Adrenal gland (tissue), 5 donors: ENCODE measurements around the gene HTR2A.

ENCODE experiments used
- POLR2A ChIP-seq, 2 donors: fragments of 450-650 bp; IDR thresholded peaks; one replicate each; pipeline ENCODE4 v1.6.1; 2017; ENCODE audit warnings: antibody characterized with exemption in 2 of 2, mild to moderate bottlenecking in 2 of 2, moderate library complexity in 1 of 2
- TF ChIP-seq, protein P1 (sequence below), 6 experiments: fragments of 450-650 bp in 4 of 6; fragments of 200-600 bp in 2 of 6; sonication (generic) in 1 of 6; IDR thresholded peaks; 1 replicate in 5 of 6; 2 replicates in 1 of 6; pipeline versions ENCODE4 v1.5.1 to v1.8.0; 2016 to 2021; ENCODE audit warnings: antibody characterized with exemption in 6 of 6, mild to moderate bottlenecking in 2 of 6, moderate library complexity in 1 of 6
- donor health status: DM: no; HTN: no; CAD: no.

DNA sequence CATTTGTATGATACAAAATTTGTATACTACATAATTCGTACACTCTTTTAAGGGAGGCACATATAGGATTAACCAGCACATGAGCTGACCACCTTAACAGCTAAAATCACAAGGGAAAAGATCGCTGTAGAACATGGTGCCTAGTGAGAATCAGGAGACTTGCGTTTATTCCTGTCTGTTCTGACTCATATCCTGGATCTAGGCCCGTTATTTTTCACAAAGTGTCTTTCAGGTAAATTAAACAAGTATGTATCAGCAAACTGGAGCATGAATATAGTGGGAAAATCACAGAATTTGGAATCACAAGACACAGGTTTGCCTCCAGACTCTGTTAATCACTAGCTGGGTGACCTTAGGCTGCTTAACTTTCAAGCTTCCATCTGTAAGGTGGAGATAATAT is 52.4 kb downstream of the HTR2A start:
- TF ChIP-seq, protein P1, sequence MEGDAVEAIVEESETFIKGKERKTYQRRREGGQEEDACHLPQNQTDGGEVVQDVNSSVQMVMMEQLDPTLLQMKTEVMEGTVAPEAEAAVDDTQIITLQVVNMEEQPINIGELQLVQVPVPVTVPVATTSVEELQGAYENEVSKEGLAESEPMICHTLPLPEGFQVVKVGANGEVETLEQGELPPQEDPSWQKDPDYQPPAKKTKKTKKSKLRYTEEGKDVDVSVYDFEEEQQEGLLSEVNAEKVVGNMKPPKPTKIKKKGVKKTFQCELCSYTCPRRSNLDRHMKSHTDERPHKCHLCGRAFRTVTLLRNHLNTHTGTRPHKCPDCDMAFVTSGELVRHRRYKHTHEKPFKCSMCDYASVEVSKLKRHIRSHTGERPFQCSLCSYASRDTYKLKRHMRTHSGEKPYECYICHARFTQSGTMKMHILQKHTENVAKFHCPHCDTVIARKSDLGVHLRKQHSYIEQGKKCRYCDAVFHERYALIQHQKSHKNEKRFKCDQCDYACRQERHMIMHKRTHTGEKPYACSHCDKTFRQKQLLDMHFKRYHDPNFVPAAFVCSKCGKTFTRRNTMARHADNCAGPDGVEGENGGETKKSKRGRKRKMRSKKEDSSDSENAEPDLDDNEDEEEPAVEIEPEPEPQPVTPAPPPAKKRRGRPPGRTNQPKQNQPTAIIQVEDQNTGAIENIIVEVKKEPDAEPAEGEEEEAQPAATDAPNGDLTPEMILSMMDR (IDR thresholded peaks at IDR 0.05) = no peak
- TF ChIP-seq POLR2A (IDR thresholded peaks at IDR 0.05) = no peak
